GM12872 (cell line): ENCODE measurements around the gene TSR1.

Source experiments
- CTCF ChIP-seq: IDR thresholded peaks from 3 replicates; pipeline ENCODE4 v1.5.1; 2011; ENCODE audit warnings: low read depth, mild to moderate bottlenecking, low read length, moderate library complexity; ENCODE audit not compliant: insufficient read depth

Gene TSR1

GRCh38 chr17:2346475-2346874 lies 10.2 kb upstream of the TSR1 start:
- no peak for TF ChIP-seq CTCF

- no peak for TF ChIP-seq CTCF
Observed at GRCh38 chr17:2344528-2344927, 8.3 kb upstream of the TSR1 start.

GRCh38 chr17:2343421-2343820 lies 7.2 kb upstream of the TSR1 start:
- TF ChIP-seq CTCF, result no peak

GRCh38 chr17:2338315-2338657 lies 2.0 kb upstream of the TSR1 start:
- TF ChIP-seq CTCF, result no peak

- no peak for TF ChIP-seq CTCF
Observed at GRCh38 chr17:2337544-2338314, 1.5 kb upstream of the TSR1 start.

GRCh38 chr17:2336852-2337543 lies 741 bp upstream of the TSR1 start, which contains the start of gene SGSM2:
Gene SGSM2 (plus strand): TSS chr17:2337501. CDS start chr17:2337689, 188 bp downstream.
- TF ChIP-seq CTCF, result no peak

- TF ChIP-seq CTCF, result no peak
Observed at GRCh38 chr17:2335726-2336214, 487 bp downstream of the TSR1 start.
